GM18519 (cell line): ENCODE data around the gene ABCA1.
"Not testable (repeated sequence)": the region's sequence is repeated elsewhere in the genome, so short reads cannot be mapped to it uniquely, and the experiment has no call there.

Source experiments
- ATAC-seq: cut with Tn5 transposase; IDR thresholded peaks from one replicate; pipeline ENCODE4 v1.9.1; 2021; ENCODE audit warnings: mild to moderate bottlenecking, moderate library complexity; ENCODE audit not compliant: unreplicated experiment, low FRiP score

Gene ABCA1

GRCh38 chr9:104906441-104907277 lies 21.3 kb downstream of the ABCA1 start:
- no peak for ATAC-seq

DNA sequence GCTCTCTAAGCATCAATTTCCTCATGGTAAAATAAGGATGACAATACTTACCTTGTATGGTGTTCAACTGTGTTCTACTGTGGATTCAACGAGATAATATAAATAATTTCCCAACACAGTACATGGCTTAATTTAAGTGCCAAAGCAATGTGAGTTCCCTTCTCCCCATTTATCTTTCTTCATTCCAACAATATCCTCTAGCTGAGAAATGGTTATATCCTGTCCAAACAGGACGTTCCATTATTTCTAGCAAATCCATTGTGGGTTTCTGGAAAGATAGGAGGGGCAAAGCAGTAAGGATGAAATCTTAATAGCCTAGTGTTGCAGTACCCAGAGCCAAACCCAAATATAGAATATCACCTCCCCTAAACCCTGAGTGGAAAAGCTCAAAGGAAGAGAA lies 22.0 kb downstream of the ABCA1 start:
- no peak for ATAC-seq

DNA sequence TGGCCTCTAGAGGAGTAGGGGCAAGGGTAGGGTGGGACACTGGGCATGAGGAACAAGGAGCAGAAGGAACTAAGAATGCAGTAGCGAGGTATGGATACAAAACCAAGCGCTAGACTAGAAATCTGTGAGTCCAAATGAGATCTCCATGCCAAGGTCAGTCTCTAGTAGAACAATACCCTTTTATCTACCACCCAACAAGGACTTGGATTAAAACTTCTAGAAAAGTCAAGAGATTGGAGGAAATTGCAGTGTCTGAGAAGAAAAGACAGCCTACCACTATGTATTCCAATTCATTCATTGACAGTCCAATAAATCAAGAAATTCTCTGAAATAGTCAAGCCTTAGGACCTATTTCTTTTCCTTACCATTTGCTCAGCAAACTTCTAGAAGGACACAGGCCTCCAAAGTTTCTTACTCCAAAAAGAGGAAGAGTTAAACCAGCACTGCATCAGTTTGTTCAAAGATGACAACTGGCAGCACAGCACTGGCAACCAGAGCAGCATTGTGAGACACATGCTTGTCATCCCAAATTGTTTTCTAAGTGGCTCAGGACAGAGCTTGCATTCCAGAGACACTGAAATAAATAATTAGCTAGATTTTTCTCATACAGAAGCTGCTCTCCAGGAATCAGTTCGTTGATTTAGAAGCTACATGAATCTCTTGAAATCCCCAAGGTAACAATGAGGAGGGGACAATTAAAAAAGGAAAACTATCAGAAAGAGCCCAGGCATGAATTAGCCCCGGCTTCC lies 22.6 kb downstream of the ABCA1 start:
- ATAC-seq, result no peak

DNA sequence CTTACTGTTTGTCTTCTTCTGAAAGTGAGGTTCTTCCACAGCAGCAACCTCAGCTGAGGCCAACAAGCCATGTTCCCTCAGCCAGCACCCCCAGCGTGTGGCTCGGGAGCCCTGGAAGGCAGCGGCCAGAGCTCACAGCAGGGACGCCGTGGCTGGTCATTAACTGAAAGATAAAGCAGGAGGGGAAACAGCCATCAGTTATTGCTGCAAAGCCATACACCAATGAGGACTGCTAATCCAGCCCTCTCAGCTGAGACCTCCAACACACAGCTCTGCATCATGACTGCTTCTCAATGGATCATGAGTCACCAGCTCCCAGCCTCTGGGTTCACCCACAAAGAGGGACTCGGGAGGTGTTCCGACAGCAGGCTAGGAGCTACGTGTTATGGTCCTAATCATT lies 24.3 kb downstream of the ABCA1 start:
- no peak for ATAC-seq

DNA sequence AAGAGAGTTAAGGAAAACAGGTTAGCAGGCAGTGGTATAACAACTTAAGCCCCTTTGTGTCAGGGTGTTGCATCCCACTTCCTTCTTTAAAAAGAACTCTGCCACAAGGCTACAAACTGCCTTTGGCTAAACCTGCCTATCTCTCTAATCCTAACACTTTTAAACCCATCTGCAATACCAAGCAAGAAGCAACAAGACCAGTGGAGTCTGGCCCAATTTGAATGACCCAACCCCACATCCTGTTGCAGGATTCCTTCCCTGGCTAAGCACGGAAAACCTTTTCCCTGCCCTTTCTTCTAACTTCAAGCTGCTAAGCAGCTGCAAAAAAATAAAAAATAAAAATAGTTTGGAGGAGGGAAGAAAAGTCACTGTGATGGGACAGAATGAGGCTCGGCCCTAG lies 27.1 kb downstream of the ABCA1 start:
- no peak for ATAC-seq

GRCh38 chr9:104900324-104900723 lies 27.6 kb downstream of the ABCA1 start:
- ATAC-seq, result no peak

GRCh38 chr9:104899759-104900247 lies 28.2 kb downstream of the ABCA1 start:
- no peak for ATAC-seq

DNA sequence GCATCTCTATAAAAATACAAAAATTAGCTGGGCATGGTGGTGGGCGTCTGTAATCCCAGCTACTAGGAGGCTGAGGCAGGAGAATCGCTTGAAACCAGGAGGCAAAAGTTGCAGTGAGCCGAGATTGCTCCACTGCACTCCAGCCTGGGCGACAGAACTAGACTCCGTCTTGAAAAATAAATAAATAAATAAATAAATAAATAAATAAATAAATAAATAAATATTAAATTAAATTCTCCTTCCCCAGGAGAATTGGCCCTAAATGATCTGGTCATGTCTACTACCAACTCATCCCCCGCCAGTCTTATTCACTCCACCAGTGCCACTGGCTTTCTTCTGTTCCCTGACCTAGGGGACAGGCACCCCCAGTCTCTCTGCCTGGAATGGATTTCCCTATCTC lies 29.6 kb downstream of the ABCA1 start:
- ATAC-seq, result not testable (repeated sequence)

- no peak for ATAC-seq
These were observed 31.8 kb downstream of the ABCA1 start for GRCh38 chr9:104896131-104896530.

GRCh38 chr9:104895572-104895971 lies 32.4 kb downstream of the ABCA1 start:
- no peak for ATAC-seq

DNA sequence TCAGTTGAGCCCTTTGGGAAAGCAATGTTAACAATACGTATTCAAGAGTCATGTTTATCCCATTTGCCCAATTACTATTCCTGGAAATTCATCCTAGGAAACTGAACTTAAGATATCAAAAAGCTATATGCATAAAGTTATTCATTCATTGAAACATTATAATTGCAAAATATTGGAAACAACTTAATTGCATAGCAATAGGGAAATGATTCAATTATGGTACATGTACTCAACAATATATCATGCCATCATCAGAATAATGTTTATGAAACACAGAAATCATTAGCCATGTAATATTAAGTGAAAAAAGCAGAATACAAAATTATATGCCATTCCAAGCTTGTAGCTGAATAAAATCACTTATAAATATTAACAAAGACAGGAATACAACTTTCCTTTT lies 35.3 kb downstream of the ABCA1 start:
- ATAC-seq, result no peak

DNA sequence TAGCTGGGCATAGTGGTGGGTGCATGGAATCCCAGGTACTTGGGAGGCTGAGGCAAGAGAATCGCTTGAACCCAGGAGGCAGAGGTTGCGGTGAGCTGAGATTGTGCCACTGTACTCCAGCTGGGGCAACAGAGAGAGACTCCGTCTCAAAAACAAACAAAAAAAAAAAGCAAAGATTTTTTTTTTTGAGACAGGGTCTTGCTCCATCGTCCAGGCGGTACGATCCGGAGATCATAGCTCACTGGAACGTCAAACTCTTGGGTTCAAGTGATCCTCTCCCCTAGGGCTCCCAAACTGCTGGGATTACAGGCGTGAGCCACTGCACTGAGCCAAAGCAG lies 37.6 kb downstream of the ABCA1 start:
- no peak for ATAC-seq

DNA sequence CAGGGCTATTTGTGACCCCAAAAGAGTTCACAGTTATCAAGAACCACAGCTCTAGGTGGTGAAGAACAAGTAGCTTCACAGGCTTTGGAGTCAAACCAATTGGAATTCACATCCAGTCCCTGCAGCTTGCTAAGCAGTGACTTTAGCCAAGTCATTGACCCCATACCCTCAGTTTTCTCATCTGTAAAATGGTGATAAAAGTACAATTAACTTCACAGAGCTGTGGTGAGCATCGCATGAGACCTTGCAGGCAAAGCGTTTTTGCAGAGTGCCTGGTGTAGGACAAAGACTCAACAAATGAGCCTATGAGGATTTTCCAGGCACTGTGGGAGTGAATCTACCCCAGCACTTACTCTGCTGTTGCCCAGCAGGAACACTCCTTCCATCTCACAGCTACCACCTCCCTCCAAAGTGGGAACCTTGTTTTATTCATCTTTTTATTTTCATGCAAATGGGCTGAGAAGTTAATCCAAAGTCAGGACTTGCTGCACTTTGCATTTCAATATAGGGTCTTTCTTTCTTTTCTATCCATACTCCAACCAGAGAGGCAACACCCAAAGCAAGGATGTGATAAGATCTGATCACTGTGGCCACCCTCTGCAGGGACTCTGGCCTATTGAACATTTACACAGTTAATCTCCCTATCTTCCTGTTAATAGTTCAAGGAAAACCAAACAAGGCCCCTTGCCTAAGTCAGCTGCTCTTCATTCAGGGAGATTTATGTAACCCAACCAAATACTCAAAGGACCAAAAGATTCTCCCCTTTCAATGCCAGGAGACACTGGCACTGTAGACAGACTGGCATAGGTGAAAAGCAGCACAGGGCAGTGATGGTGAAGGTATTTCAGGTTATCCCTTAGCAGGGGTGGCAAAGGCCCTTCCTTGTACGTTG lies 41.9 kb downstream of the ABCA1 start:
- no peak for ATAC-seq

- ATAC-seq, result no peak
These were observed 44.8 kb downstream of the ABCA1 start for GRCh38 chr9:104883169-104883568.

GRCh38 chr9:104882566-104882965 lies 45.4 kb downstream of the ABCA1 start:
- no peak for ATAC-seq

DNA sequence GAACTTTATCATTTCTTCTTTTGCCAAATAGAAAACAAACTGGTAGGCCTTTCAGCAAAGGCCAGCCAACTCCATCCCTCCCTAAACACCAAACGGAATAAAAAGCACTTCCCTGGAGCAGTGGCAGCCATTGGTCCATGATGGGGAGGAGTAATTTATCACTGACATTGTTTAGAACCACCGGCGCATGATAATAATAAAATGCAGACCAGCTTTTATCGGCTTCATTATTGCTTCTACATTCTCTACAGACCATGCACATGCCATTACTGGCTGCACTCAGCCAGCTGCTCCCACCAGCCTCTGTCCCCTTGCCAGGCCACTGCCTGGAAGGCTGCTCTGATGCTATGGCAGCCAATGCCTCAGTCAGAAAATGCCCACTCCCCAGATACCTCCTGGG lies 45.9 kb downstream of the ABCA1 start:
- no peak for ATAC-seq

GRCh38 chr9:104879555-104880309 lies 48.2 kb downstream of the ABCA1 start:
- no peak for ATAC-seq

GRCh38 chr9:104876587-104876986 lies 51.4 kb downstream of the ABCA1 start:
- ATAC-seq, result no peak

- no peak for ATAC-seq
These were observed 52.1 kb downstream of the ABCA1 start for GRCh38 chr9:104875897-104876296.

- ATAC-seq, result no peak
These were observed 52.6 kb downstream of the ABCA1 start for GRCh38 chr9:104875320-104875719.
